Measurements from ENCODE around the gene SH2D6.
A peak's percentile ranks its signal among the peaks of the same experiment; 100 is the strongest.

The SH2D6 gene

DNA sequence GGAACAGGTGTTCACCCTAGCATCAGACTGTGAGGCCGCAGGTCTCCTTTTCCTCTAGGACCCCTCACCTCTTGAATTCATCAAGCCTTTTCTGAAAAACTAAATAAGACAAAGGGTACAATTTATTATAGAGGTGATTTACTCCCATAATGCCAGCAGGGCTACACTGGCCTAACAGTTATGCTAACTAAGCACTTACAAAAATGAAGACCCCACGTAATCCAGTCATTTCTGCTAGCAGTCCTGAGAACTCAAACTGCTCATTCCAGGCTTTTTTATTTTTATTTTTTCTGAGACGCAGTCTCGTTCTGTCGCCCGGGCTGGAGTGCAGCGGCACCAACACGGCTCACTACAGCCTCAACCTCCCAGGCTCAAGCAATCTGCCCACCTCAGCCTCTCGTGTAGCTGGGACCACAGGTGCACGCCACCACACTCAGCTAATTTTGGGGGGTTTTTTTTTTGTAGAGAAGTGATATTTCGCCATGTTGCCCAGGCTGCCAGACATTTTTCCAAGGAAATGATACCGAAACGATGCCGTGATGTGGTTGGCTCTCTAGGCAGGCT is 22.5 kb upstream of the SH2D6 start:
- Histone ChIP-seq H3K27me3 (replicated peaks; ENCODE audit: insufficient read depth, low read length) (no peaks in the 10 kb centered on the region), H3K4me1 (ENCODE audit: low read length) (peaks cover 16% of the 10 kb centered on the region), H3K9me2 (replicated peaks; ENCODE audit: insufficient read depth, low read length) (no peaks in the 10 kb centered on the region), H3K9ac (ENCODE audit: low read length) (no peak overlapping the region), H3K4me3 (ENCODE audit: low read length) (no peak overlapping the region), H3K79me2 (ENCODE audit: low read length) (no peaks in the 10 kb centered on the region), H3K9me3 (replicated peaks; ENCODE audit: insufficient read depth, low read length) (no peaks in the 10 kb centered on the region), H3K36me3 (replicated peaks; ENCODE audit: insufficient read depth, low read length) (no peaks in the 10 kb centered on the region), H3F3A (ENCODE audit: insufficient read depth, low read length) (peaks cover 13% of the 10 kb centered on the region; the same call in 1 of the 2 replicates), H3K4me2 (ENCODE audit: low read depth, low read length) (no peak overlapping the region), H2AFZ (ENCODE audit: low read length) (no peak overlapping the region), H3K27ac (ENCODE audit: low read length) (no peak overlapping the region), H4K20me1 (ENCODE audit: insufficient read depth, low read length) (no peaks in the 10 kb centered on the region)
- TF ChIP-seq EZH2 (optimal IDR thresholded peaks at IDR 0.05; ENCODE audit: low read depth, low read length) (no peak), EZH2phosphoT487 (IDR thresholded peaks at IDR 0.05; ENCODE audit: low read length) (no peak)
- TF ChIP-seq, protein P1, sequence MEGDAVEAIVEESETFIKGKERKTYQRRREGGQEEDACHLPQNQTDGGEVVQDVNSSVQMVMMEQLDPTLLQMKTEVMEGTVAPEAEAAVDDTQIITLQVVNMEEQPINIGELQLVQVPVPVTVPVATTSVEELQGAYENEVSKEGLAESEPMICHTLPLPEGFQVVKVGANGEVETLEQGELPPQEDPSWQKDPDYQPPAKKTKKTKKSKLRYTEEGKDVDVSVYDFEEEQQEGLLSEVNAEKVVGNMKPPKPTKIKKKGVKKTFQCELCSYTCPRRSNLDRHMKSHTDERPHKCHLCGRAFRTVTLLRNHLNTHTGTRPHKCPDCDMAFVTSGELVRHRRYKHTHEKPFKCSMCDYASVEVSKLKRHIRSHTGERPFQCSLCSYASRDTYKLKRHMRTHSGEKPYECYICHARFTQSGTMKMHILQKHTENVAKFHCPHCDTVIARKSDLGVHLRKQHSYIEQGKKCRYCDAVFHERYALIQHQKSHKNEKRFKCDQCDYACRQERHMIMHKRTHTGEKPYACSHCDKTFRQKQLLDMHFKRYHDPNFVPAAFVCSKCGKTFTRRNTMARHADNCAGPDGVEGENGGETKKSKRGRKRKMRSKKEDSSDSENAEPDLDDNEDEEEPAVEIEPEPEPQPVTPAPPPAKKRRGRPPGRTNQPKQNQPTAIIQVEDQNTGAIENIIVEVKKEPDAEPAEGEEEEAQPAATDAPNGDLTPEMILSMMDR (IDR thresholded peaks at IDR 0.05; ENCODE audit: low read length), result no peak
- DNase-seq, result no peak

DNA sequence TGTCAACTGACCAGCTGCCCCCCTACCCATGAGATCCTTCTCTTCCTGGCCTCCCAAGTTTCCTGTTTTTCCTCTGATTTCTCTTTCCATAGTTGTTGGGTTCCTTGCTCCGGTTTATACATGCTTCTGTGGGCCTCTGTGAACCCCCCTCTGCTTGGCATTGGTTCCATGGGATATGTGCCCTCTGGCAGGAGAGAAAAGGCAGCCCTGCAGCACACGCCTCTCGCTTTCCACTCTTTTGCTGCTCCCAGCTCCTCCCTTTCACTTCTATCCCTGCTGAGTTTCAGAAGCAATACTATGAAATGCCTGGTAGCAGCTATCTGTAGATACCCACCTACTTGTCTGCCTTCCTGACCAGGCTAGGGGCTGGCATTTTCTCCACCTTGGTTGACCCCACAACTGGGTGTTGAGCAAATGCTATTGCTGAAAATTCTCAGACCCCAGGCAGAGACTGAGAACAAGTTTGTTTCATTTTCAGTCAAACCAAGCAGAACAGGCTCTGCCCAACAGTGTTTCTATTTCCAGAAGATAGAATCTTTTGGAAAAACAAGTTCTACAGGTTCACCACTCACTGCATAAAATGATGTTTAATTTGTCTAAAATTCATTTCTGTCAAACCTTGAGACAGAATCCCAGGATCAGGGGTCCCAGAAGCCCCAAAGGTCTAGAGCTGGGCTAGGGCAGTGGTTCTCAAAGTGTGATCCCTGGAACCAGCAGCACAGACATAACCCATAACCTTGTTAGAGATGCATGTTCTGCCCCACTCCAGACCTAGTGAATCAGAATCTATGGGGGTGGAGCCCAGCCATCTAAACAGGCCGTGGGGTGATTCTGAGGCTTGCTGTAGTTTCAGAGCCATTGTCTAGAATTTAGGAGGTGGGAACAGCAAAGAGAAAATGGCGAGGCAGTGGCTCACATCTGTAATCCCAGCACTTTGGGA is 21.7 kb upstream of the SH2D6 start:
- Histone ChIP-seq H3K4me2 (ENCODE audit: low read depth, low read length) (peak overlapping the region; percentile 18; the same call in 1 of the 2 replicates), H3K36me3 (replicated peaks; ENCODE audit: insufficient read depth, low read length) (no peaks in the 10 kb centered on the region), H3K9me2 (replicated peaks; ENCODE audit: insufficient read depth, low read length) (no peaks in the 10 kb centered on the region), H2AFZ (ENCODE audit: low read length) (peak overlapping the region; percentile 20; the same call in 1 of the 2 replicates), H3F3A (ENCODE audit: insufficient read depth, low read length) (peaks cover 13% of the 10 kb centered on the region; the same call in 1 of the 2 replicates), H3K9ac (ENCODE audit: low read length) (no peak overlapping the region), H3K79me2 (ENCODE audit: low read length) (no peaks in the 10 kb centered on the region), H3K4me1 (ENCODE audit: low read length) (peaks cover 16% of the 10 kb centered on the region), H4K20me1 (ENCODE audit: insufficient read depth, low read length) (no peaks in the 10 kb centered on the region), H3K4me3 (ENCODE audit: low read length) (no peak overlapping the region), H3K27ac (ENCODE audit: low read length) (peak overlapping the region; percentile 36; the same call in 1 of the 2 replicates), H3K27me3 (replicated peaks; ENCODE audit: insufficient read depth, low read length) (no peaks in the 10 kb centered on the region), H3K9me3 (replicated peaks; ENCODE audit: insufficient read depth, low read length) (no peaks in the 10 kb centered on the region)
- no peak for TF ChIP-seq EZH2 (optimal IDR thresholded peaks at IDR 0.05; ENCODE audit: low read depth, low read length)
- TF ChIP-seq EZH2phosphoT487 (IDR thresholded peaks at IDR 0.05; ENCODE audit: low read length), result no peak
- TF ChIP-seq, protein P1 (IDR thresholded peaks at IDR 0.05; ENCODE audit: low read length), result no peak
- DNase-seq, result peak; percentile 35

DNA sequence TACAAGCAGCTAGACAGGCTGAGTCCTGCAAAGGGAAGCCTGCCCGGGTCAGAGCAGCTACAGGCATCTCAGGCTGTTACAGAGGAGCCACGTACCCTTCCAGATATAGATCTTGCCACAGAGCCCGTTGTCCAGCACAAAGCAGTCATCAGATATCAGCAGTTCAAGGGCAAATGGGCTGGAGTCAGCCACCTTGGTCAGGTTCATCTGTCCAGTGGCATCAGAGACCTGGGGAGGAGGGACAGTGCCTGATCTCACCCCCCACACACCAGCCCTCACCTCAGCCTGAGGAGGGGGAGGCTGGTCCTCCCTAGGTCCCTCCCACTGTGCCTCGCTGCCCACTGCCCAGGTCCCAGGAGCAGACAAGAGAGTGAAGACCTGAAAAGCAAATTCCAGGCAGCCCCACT is 20.6 kb upstream of the SH2D6 start:
- no peaks in the 10 kb centered on the region for H3K9me3 ChIP-seq (replicated peaks; ENCODE audit: insufficient read depth, low read length)
- DNase-seq, result no peak
- no peaks in the 10 kb centered on the region for H3K9me2 ChIP-seq (replicated peaks; ENCODE audit: insufficient read depth, low read length)
- H3K27me3 ChIP-seq (replicated peaks; ENCODE audit: insufficient read depth, low read length), result no peaks in the 10 kb centered on the region
- no peak overlapping the region for H3K4me2 ChIP-seq (ENCODE audit: low read depth, low read length)
- no peaks in the 10 kb centered on the region for H3K36me3 ChIP-seq (replicated peaks; ENCODE audit: insufficient read depth, low read length)
- H3K27ac ChIP-seq (ENCODE audit: low read length), result no peak overlapping the region
- H3F3A ChIP-seq (ENCODE audit: insufficient read depth, low read length), result peaks cover 13% of the 10 kb centered on the region; the same call in 1 of the 2 replicates
- H4K20me1 ChIP-seq (ENCODE audit: insufficient read depth, low read length), result no peaks in the 10 kb centered on the region
- H3K79me2 ChIP-seq (ENCODE audit: low read length), result no peaks in the 10 kb centered on the region
- no peak overlapping the region for H2AFZ ChIP-seq (ENCODE audit: low read length)
- TF ChIP-seq EZH2 (optimal IDR thresholded peaks at IDR 0.05; ENCODE audit: low read depth, low read length), result no peak
- TF ChIP-seq, protein P1 (IDR thresholded peaks at IDR 0.05; ENCODE audit: low read length), result no peak
- TF ChIP-seq EZH2phosphoT487 (IDR thresholded peaks at IDR 0.05; ENCODE audit: low read length), result no peak
- H3K9ac ChIP-seq (ENCODE audit: low read length), result no peak overlapping the region
- H3K4me1 ChIP-seq (ENCODE audit: low read length), result peaks cover 16% of the 10 kb centered on the region
- H3K4me3 ChIP-seq (ENCODE audit: low read length), result no peak overlapping the region

All from MM.1S (cell line).